ENCODE measurements around the gene CREB5.

CREB5 gene

DNA sequence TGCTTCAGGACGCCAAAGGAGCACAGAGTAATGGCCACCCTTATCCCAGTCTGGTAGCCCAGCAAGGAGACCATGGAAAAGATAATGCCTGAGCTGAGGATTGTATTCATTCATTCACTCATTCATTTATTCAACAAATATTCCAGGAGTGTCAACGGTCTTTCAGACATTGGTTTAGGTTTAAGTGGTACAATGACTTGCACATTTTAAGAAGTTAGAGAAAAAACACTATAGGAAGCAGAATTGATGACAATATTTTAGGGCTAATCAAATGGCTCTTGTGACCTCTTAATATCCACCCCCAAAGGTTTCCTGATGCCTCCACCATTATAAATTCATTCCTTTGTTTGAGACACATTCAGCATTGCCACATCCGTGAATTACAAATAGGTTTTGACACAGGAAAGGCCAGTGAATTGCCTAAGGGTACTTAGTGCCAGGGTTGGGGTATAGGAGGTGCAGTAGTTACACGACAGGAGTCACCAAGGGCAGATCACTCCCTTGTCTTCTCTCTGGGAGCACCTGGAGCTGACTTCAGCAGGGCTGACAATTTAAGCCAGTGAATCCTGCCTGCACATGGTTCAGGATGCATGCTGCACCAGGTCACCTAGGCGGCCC, 269.5 kb downstream of the CREB5 start:
- Mint-ChIP-seq H3K9me3 (no peaks in the 10 kb centered on the region), H3K27me3 (no peaks in the 10 kb centered on the region), H3K4me1 (ENCODE audit: low read depth) (peaks cover 40% of the 10 kb centered on the region), H3K4me3 (no peak overlapping the region), H3K36me3 (ENCODE audit: low read depth) (no peaks in the 10 kb centered on the region), H3K27ac (no peak overlapping the region)
- intact Hi-C loops (cut with micrococcal nuclease) = loop anchor here (5.0 to 10.0 kb wide), 3 partner anchors 103 to 270 kb away; partner anchors contain the start of gene CREB5

DNA sequence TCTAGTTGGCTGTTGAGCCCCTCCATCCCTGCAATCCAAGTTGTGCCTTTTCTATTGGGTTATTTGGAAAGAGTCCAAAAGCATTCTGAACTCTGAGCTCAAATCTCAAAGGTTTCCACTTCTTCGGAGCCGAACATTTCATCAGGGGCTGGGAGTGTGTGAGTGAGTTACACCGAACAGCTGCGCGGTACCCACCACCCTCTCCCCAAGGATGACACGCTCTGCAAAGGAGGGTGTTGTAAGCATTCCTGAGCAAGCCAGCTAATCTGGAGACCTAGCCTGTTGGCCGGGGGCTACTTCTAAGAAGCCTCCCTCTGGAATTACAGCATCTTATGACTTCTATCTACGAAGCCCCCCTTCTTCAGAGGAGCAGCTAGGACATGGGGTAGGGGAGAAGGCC, 270.5 kb downstream of the CREB5 start:
- Mint-ChIP-seq H3K36me3 (ENCODE audit: low read depth) (no peaks in the 10 kb centered on the region), H3K27me3 (no peaks in the 10 kb centered on the region), H3K27ac (peak overlapping the region; percentile 33), H3K4me3 (no peak overlapping the region), H3K9me3 (no peaks in the 10 kb centered on the region), H3K4me1 (ENCODE audit: low read depth) (peaks cover 34% of the 10 kb centered on the region)
- intact Hi-C loops (cut with micrococcal nuclease) = loop anchor here (5.0 to 10.0 kb wide), 3 partner anchors 102 to 270 kb away; partner anchors contain the start of gene CREB5

DNA sequence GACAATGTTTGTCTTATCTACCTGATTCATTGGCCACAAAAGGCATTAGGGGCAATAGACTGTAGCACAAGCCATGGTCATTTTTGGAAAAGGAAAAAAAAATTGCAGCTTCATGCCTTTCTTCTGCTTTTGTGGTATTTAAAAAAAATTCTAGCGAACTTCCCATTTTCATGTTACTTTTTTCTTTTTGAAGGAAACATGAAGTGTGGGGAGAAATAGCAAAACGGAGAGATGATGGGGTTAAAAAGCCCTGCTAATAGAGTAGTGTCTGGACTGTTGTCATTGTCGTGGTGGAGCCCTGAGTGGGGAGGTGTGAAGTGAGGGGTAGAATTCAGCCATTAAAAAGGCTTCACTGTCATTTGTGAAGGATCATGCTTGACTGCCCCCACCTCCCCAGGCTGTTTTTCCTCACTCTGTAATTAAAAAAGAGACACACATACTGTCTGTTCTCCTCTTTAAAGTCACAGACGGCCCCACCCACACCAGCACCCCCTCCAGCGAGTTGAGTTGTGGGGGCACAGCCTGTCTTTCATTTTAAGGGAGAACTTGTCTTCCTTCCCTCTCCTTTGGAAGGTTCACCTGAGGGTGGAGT, 272.4 kb downstream of the CREB5 start:
- Mint-ChIP-seq H3K4me3 (no peak overlapping the region), H3K9me3 (no peaks in the 10 kb centered on the region), H3K27me3 (no peaks in the 10 kb centered on the region), H3K4me1 (ENCODE audit: low read depth) (peaks cover 30% of the 10 kb centered on the region), H3K36me3 (ENCODE audit: low read depth) (no peaks in the 10 kb centered on the region), H3K27ac (no peak overlapping the region)
- intact Hi-C loops (cut with micrococcal nuclease) = loop anchor here (2.0 to 10.0 kb wide), 5 partner anchors 43 to 272 kb away; partner anchors contain the start of gene CREB5

DNA sequence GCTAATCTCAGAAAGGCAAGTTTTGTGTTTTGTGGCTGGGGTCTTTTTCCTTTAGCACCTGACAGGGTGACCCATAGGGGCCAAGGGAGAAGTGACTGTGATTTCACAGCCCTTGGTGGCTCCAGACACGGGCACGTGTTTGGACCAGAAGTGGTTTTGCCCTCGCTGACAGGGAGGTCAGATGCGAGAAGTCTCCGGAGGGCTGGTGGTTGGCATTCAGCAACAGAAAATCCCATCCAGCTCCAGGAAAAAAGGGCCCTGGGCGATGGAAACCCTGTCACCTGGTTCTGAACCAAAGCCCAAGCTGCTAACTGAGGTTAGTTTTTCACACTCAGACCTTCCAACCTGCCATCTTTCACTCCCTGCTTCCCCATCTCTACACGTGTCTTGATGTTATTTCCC, 272.9 kb downstream of the CREB5 start:
- Mint-ChIP-seq H3K9me3 (no peaks in the 10 kb centered on the region), H3K27me3 (no peaks in the 10 kb centered on the region), H3K36me3 (ENCODE audit: low read depth) (peaks cover 4% of the 10 kb centered on the region), H3K4me3 (no peak overlapping the region), H3K27ac (no peak overlapping the region), H3K4me1 (ENCODE audit: low read depth) (peaks cover 33% of the 10 kb centered on the region)
- intact Hi-C loops (cut with micrococcal nuclease) = loop anchor here (2.0 to 10.0 kb wide), 4 partner anchors 42 to 176 kb away; no protein-coding TSS in a partner anchor

DNA sequence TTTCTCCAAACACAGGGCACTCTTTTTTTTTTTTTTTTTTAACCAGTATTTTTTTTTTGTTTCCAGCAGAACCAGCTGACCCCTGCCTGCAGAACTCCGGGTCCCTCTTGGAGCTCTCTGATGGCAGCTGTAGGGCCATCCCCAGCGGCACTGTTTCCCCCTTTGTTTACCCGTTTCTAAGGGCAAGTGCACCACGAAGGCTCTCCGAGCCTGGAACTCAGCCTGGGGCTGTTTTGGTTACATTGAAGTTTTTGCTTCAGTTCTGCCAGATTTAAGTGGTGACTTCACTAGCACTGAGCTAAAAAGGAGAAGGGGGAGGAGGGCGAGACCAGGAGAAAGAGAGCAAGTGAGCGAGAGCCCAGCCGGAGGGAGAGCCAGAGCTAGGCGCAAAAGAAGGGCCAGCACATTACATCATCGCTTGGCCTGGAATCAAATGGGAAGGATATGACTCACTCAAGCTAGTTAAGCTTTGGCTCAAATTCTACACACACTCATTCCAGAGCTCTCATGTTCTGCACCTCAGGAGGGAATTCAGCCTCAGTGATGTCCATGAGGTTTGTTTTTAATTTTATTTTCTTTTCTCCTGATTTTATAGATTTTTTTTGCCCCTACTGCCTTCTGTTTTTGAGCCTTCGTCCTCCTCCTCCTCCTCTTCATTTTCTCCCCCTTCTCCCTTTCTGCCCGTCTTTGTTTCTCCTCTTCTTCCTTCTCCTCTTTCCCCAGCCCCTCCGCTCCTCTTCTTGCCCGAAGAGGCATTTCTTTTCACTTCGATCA, 273.5 kb downstream of the CREB5 start:
- H3K4me3 Mint-ChIP-seq = no peak overlapping the region
- no peaks in the 10 kb centered on the region for H3K9me3 Mint-ChIP-seq
- H3K4me1 Mint-ChIP-seq (ENCODE audit: low read depth) = peaks cover 39% of the 10 kb centered on the region
- H3K27ac Mint-ChIP-seq = no peak overlapping the region
- peaks cover 10% of the 10 kb centered on the region for H3K36me3 Mint-ChIP-seq (ENCODE audit: low read depth)
- no peaks in the 10 kb centered on the region for H3K27me3 Mint-ChIP-seq
- intact Hi-C loops (cut with micrococcal nuclease) = loop anchor here (2.0 to 10.0 kb wide), 4 partner anchors 41 to 177 kb away; no protein-coding TSS in a partner anchor

DNA sequence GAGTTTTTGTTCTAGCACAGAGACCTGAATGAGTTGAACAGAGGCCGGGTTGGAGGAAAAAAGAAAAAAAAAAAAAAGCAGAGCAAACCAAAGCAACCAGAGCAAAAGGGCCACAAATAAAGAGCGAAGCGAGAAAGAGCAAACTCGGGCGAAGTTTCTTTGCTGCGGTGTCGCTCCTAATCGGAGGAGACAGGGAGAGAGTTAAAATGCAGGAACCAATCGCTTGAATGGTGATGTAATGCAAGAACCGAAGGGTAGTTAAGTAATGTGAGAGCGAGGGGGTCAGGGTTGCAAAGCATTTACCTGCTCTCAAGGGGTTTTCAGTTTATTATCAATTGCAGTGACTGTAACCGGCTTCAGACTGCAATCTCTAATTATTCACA, 274.1 kb downstream of the CREB5 start:
- Mint-ChIP-seq H3K4me3 (no peak overlapping the region), H3K4me1 (ENCODE audit: low read depth) (peaks cover 39% of the 10 kb centered on the region), H3K9me3 (no peaks in the 10 kb centered on the region), H3K36me3 (ENCODE audit: low read depth) (peaks cover 12% of the 10 kb centered on the region), H3K27me3 (no peaks in the 10 kb centered on the region), H3K27ac (no peak overlapping the region)
- intact Hi-C loops (cut with micrococcal nuclease) = loop anchor here (5.0 to 10.0 kb wide), 3 partner anchors 41 to 168 kb away; no protein-coding TSS in a partner anchor

DNA sequence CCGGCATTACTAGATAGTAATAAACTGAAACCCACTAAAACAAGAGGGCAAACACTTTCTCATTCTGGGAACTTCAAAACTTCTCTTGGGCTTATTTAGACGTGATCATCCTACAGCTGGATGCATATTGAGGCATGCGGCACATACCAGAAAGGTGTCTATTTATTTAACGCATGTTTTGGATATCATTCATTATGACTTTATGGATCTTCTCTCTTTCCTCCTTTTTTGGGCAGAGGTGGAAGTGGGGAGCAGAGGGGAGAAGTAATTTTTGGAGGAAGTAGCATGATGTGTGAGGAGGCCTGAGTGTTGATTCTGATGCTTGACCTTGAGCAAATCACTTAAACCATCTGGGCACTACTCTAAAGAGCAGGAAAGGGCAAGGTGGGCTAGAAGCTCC, 275.2 kb downstream of the CREB5 start:
- Mint-ChIP-seq H3K4me1 (ENCODE audit: low read depth) (peaks cover 29% of the 10 kb centered on the region), H3K36me3 (ENCODE audit: low read depth) (peaks cover 20% of the 10 kb centered on the region), H3K4me3 (no peak overlapping the region), H3K27me3 (no peaks in the 10 kb centered on the region), H3K27ac (no peak overlapping the region), H3K9me3 (no peaks in the 10 kb centered on the region)
- intact Hi-C loops (cut with micrococcal nuclease) = loop anchor here (5.0 to 10.0 kb wide), 3 partner anchors 40 to 167 kb away; no protein-coding TSS in a partner anchor

DNA sequence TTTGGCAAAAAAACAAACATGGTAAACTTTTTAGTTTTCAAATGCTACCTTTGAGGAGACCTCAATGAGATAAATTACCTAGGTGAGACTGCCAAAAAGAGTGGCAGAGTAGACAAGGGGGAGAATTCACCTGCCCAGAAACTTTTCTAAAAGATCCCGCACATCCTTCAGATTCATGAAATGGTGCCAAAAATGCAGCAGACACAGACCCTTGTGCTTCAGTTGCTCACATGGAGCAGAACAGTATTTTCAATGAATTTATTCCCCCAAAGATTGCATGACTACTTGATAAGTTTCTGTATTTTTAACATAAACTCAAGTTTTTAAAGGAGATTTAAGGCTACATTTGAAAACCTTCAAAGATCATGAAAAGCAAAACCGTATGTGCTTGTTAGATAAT, 275.9 kb downstream of the CREB5 start:
- H3K27ac Mint-ChIP-seq = no peak overlapping the region

DNA sequence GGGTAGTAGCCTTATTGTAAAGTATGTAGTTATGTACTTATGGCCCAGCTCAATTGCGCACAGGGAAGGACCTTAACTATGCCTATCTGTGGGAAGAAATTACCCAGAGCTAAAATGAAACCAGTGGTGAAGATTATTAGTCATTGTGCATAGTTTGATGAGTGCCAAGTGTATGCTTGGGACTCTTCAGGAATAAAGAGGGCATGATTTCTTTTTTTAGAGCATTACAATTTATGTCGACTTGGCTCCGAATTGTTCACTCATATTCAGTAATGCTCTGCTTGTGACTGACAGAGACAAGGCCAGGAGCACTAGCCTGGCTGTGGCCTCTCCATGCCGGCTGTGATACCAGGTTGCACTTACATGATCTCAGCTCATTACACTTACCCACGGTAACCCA, 276.3 kb downstream of the CREB5 start:
- Mint-ChIP-seq H3K36me3 (ENCODE audit: low read depth) (peaks cover 29% of the 10 kb centered on the region), H3K27ac (no peak overlapping the region), H3K4me3 (no peak overlapping the region)

More for the DNA sequence above, 275.9 kb downstream of the CREB5 start:
- H3K36me3 Mint-ChIP-seq (ENCODE audit: low read depth) = peaks cover 26% of the 10 kb centered on the region
- no peak overlapping the region for H3K4me3 Mint-ChIP-seq
- H3K9me3 Mint-ChIP-seq = no peaks in the 10 kb centered on the region
- no peaks in the 10 kb centered on the region for H3K27me3 Mint-ChIP-seq
- H3K4me1 Mint-ChIP-seq (ENCODE audit: low read depth) = peaks cover 23% of the 10 kb centered on the region
- intact Hi-C loops (cut with micrococcal nuclease) = loop anchor here (5.0 to 10.0 kb wide), 3 partner anchors 39 to 167 kb away; no protein-coding TSS in a partner anchor

DNA sequence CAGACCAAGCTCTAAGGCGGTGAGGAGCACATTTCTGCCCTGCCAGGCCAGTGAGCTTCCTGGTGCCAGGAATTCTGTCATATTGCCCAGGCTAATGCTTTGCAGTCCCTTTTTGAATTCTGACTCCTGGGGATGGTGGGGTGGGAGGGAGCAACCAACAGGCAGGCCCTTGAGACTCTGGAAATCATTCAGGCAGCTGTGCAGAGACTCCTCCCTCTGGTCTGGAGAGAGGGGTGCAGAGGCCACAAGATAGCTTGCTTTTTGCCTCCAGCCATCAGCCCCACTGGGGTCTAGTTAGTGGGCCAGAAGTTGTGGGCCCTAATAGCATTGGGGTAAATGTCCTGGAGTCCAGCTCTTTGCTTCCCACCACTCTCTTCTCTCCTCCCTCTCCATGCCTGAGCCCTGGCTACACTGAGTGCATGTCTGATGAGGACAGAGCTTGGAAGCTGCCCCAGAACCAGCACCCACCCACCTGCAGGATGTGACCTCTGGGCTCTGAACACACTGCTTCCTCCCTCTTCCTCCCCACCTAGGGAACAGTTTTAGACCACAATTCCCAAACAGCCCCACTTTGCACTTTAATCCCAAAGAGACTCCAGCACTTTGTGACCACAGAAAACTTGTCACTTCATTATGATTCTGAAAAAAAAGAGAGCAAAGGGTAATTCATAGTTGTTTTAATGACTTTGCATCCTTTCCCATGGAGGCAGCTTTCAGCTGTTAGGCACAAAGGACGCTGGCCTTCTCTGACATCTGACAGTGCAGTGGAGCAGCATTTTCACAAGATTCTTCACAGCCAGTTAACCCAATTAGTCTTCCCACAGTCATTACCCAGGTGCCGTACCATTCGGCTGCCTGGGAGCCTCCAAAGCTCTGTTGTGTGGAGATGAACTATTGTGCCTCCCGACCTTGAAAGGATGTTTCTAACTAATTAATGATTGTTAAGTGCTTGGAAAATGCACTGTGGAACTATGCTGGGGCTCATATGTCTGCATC, 283.3 kb downstream of the CREB5 start:
- peak overlapping the region; percentile 42 for H3K27ac Mint-ChIP-seq
- intact Hi-C loops (cut with micrococcal nuclease) = no loop called here

More for the DNA sequence above, 276.3 kb downstream of the CREB5 start:
- Mint-ChIP-seq H3K27me3 (no peaks in the 10 kb centered on the region), H3K4me1 (ENCODE audit: low read depth) (peaks cover 20% of the 10 kb centered on the region), H3K9me3 (no peaks in the 10 kb centered on the region)
- intact Hi-C loops (cut with micrococcal nuclease) = loop anchor here (5.0 to 10.0 kb wide), 3 partner anchors 39 to 166 kb away; no protein-coding TSS in a partner anchor

DNA sequence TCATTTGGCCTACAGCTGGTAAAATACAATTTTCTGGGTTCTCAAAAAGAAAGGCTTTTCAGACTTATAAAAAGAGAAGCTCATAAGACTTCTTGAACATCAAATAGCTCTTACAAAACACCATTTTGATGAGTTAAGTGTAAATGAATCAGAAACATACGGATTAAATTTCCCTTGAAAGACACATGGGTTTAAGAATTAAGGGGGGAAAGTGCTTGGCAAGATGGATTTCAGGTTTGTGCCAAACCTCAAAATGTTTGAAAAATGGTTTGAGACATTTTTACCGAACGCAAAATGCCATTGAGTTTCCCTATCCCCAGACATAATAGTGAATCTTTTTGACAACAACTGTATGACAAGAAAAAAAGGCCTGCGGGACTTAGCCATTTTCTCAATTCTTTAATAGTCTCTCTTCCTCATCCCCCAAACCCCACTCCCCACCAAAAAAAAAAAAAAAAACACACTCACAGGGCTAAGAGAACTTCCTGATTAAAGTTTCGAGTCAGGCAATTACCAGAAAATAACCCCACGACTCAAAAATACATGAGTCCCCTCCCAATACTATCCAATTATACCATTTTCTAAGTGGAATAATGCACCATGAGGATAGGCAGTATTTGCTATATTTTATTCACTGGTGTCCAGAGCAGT, 285.7 kb downstream of the CREB5 start:
- no peaks in the 10 kb centered on the region for H3K27me3 Mint-ChIP-seq
- peaks cover 42% of the 10 kb centered on the region for H3K36me3 Mint-ChIP-seq (ENCODE audit: low read depth)
- H3K4me3 Mint-ChIP-seq = peak overlapping the region; percentile 20
- peak overlapping the region; percentile 63 for H3K27ac Mint-ChIP-seq
- peaks cover 45% of the 10 kb centered on the region for H3K4me1 Mint-ChIP-seq (ENCODE audit: low read depth)
- intact Hi-C loops (cut with micrococcal nuclease) = no loop called here
- no peaks in the 10 kb centered on the region for H3K9me3 Mint-ChIP-seq

More for the DNA sequence above, 283.3 kb downstream of the CREB5 start:
- Mint-ChIP-seq H3K4me1 (ENCODE audit: low read depth) (peaks cover 50% of the 10 kb centered on the region), H3K36me3 (ENCODE audit: low read depth) (peaks cover 51% of the 10 kb centered on the region), H3K9me3 (no peaks in the 10 kb centered on the region), H3K4me3 (no peak overlapping the region), H3K27me3 (no peaks in the 10 kb centered on the region)

DNA sequence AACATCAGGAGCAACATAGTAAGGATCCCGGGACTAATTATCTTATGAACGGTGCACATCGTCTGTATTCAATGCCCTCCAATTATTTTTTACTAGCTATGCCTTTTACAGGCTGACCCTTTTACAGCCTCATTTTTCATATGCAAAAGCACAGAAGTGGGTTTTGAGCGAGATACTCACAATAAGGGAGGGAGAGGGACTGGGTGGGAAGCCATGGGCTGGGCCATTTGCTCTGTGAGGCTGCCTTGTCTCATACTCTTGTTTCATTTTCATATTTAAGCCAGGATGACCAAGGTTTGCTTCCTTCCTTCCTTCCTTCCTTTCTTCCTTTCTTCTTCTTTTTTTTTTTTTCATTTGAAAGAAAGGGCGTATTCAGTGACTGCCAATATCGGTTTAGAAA, 286.5 kb downstream of the CREB5 start:
- H3K36me3 Mint-ChIP-seq (ENCODE audit: low read depth) = peaks cover 41% of the 10 kb centered on the region
- no peaks in the 10 kb centered on the region for H3K27me3 Mint-ChIP-seq
- H3K4me1 Mint-ChIP-seq (ENCODE audit: low read depth) = peaks cover 41% of the 10 kb centered on the region
- no peak overlapping the region for H3K27ac Mint-ChIP-seq
- intact Hi-C loops (cut with micrococcal nuclease) = no loop called here
- H3K4me3 Mint-ChIP-seq = no peak overlapping the region
- H3K9me3 Mint-ChIP-seq = no peaks in the 10 kb centered on the region

All from dendritic cell treated with granulocyte-macrophage colony-stimulating factor and Interleukin-4, amounts not matched to agents 40 ng/mL and 50 ng/mL, for 4 days (primary cell).